ENCODE data around the gene GALNTL6.
"Not testable (repeated sequence)": the region's sequence is repeated elsewhere in the genome, so short reads cannot be mapped to it uniquely, and the experiment has no call there.

GALNTL6 gene

GRCh38 chr4:172688534-172688933 is 875.3 kb downstream of the GALNTL6 start:
- no peak for DNase-seq

- DNase-seq: no peak
These were observed 878.3 kb downstream of the GALNTL6 start for GRCh38 chr4:172691552-172691951.

GRCh38 chr4:172692701-172693100 is 879.5 kb downstream of the GALNTL6 start:
- no peak for DNase-seq

GRCh38 chr4:172698256-172698655 is 885.1 kb downstream of the GALNTL6 start:
- peak; percentile 13 for DNase-seq

GRCh38 chr4:172705565-172705964 is 892.4 kb downstream of the GALNTL6 start:
- DNase-seq: no peak

GRCh38 chr4:172706000-172706399 is 892.8 kb downstream of the GALNTL6 start:
- DNase-seq: no peak

- DNase-seq: no peak
These were observed 894.4 kb downstream of the GALNTL6 start for GRCh38 chr4:172707622-172708021.

- DNase-seq: no peak
These were observed 895.0 kb downstream of the GALNTL6 start for GRCh38 chr4:172708184-172708583.

- no peak for DNase-seq
These were observed 896.2 kb downstream of the GALNTL6 start for GRCh38 chr4:172709376-172709775.

GRCh38 chr4:172716291-172716690 is 903.1 kb downstream of the GALNTL6 start:
- DNase-seq: no peak

- DNase-seq: no peak
These were observed 908.5 kb downstream of the GALNTL6 start for GRCh38 chr4:172721659-172722058.

- no peak for DNase-seq
These were observed 912.4 kb downstream of the GALNTL6 start for GRCh38 chr4:172725581-172725980.

GRCh38 chr4:172726001-172726423 is 912.8 kb downstream of the GALNTL6 start:
- no peak for DNase-seq

- no peak for DNase-seq
These were observed 914.4 kb downstream of the GALNTL6 start for GRCh38 chr4:172727631-172728030.

GRCh38 chr4:172733645-172734044 is 920.4 kb downstream of the GALNTL6 start:
- DNase-seq: not testable (repeated sequence)

GRCh38 chr4:172734555-172734954 is 921.4 kb downstream of the GALNTL6 start:
- DNase-seq: no peak

- no peak for DNase-seq
These were observed 922.8 kb downstream of the GALNTL6 start for GRCh38 chr4:172736046-172736445.

- no peak for DNase-seq
These were observed 927.2 kb downstream of the GALNTL6 start for GRCh38 chr4:172740434-172740833.

- no peak for DNase-seq
These were observed 937.7 kb downstream of the GALNTL6 start for GRCh38 chr4:172750910-172751309.

GRCh38 chr4:172751550-172751949 is 938.3 kb downstream of the GALNTL6 start:
- DNase-seq: no peak

- peak; percentile 28 for DNase-seq
These were observed 945.6 kb downstream of the GALNTL6 start for GRCh38 chr4:172758586-172759340.

- no peak for DNase-seq
These were observed 947.3 kb downstream of the GALNTL6 start for GRCh38 chr4:172760512-172760911.

- no peak for DNase-seq
These were observed 949.7 kb downstream of the GALNTL6 start for GRCh38 chr4:172762895-172763294.

- no peak for DNase-seq
These were observed 957.6 kb downstream of the GALNTL6 start for GRCh38 chr4:172770787-172771186.

GRCh38 chr4:172772781-172773180 is 959.6 kb downstream of the GALNTL6 start:
- DNase-seq: no peak
